ENCODE results near the gene ZNF667.

ZNF667 gene

DNA sequence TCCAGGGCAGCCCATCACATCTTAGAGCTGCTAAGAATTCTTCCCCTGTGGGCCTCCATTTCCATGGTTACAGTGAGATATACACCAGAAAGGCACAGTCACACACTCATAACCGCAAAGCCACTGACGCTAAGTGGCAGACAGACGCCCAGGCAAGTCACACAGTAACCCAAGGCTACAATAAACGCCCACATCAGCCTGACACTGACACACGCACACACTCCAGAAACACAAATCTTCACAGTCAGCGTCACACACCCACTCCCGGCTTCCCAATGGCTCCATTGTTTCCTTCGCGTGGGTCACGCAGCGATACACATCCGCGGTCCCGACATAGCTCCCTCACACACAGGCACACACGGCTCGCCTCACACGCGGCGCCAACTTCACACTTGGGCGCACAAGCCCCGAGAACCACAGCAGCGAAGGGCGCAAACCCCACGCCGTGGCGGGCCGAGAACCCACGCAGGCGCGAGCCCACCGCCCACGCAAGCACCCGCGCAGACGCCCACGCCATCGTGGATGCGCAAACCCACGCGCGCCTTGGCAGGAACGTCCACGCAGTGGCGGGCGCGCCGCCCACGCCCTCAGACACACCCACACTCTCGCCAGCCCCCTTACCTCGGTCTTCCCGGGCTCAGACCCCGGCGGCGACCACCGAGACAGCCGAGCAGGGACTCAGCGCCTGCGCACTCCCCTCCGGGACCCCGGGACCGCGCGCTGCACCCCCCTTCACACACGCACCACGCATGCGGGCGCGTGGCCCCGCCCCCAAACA lies at the start of gene ZNF667:
ZNF667 (minus strand) TSS at position 695 of the 778 bp plus-strand sequence. CDS start 14,975 bp downstream, outside the sequence.
- peak; percentile 21 for DNase-seq (ENCODE audit: low read depth)

- no peak for DNase-seq (ENCODE audit: low read depth)
Observed at GRCh38 chr19:56525214-56525860, 48.2 kb upstream of the ZNF667 start.

DNA sequence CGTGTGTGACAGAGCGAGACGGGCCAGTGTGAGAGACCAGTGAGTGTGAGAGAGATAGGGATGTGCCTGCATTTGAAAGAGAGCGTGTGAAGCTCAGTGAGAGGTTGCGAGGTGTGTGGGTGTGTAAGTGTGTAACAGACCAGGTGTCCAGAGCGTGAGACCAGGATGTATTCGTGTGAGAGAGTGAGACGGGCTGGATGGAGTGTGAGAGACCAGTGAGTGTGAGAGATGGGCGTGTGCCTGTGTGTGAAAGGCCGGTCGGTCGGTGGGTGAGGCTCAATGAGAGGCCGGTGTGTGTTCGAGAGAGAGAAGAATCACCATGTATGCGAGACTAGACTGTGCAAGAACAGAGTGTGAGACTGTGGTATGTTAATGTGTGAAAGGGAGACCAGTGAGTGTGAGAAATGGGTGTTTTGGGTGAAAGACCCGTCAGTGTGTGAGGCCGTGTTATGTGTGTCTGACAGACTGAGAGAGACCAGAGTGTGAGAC lies 31.2 kb upstream of the ZNF667 start:
- DNase-seq (ENCODE audit: low read depth) = no peak

DNA sequence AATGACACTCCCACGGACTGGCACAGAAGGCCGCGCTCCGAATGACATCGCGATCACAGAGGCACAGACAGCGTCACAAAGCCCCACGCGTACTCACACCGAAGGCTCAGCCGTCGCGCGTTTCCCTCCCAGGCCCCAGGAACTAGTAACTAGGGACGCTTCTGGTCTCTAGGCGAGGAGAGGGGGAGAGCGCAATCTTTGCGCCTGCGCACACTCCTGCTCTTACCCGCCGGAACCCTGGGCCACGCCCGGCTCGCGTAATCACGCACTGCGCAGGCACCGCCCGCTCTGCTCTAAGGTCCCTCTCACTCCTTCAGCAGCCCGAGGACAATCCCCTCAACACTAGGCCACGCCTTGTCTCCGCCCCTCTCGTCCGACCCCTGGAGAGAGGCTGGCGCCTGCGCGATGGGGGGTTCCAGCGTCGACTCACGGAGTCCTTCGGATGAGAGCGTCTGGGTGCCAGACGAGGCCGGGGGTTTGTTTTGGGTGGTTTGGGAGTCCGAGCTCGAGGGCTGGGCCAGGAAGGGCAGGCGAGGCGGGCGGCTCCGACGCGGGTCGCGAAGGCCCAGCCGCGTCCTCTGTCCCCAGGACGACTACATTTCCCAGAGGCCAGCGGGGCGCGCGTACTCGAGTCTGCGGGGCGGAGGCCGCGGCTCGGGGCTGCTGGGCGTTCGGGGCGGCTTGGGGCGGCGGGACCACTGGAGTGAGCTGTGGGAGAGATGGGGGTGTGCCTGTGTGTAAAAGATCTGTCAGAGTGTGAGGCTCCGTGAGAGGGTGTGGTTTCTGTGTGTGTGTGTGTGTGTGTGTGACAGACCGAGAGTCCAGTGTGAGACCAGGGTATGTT lies 30.5 kb upstream of the ZNF667 start, which contains the start of gene ZNF471:
ZNF471 (plus strand) TSS at position 410 of the 844 bp plus-strand sequence. CDS start 3,717 bp downstream, outside the sequence.
- DNase-seq (ENCODE audit: low read depth) = peak; percentile 96

GRCh38 chr19:56504581-56504980 lies 27.4 kb upstream of the ZNF667 start:
- no peak for DNase-seq (ENCODE audit: low read depth)

DNA sequence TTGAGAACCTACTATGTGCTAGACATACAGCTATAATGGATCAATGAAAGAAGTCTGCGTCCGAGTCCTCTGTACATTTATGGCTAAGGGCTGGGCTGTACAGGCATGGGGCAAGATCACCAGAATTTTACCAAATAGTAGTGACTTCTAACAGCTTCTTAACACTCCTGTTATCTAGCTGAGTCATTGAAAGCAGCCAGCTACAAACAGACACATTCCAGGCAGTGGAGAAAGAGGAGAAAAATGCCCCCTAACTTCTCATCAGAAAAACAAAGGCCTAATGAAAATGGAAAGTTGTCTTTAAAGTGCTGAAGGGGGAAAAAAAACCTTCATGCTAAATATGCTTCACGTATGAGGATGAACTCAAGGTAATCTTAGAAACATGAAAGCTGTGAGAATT lies 14.3 kb upstream of the ZNF667 start:
- DNase-seq (ENCODE audit: low read depth) = no peak

GRCh38 chr19:56477429-56478338 lies 539 bp upstream of the ZNF667 start:
- DNase-seq (ENCODE audit: low read depth) = peak; percentile 83

DNA sequence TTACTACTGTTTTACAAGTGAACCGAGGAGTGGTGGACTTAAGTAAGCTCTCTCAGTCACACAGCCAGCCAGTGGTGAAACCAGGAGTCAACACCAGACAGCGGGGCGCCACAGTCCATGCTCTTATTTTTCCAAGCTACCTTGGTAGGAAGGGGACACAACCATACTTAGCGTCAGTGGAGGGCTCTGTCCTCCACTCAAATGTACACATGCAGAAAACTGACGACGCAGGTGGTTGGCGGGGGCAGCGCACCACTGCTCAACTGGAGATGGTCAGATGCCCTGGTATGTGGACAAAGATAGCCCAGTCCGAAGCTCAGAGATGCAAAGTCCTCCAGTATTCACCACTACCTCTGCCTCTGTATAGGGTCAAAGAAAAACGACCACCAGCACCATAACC lies 1.1 kb downstream of the ZNF667 start:
- DNase-seq (ENCODE audit: low read depth) = no peak

- no peak for DNase-seq (ENCODE audit: low read depth)
Observed at GRCh38 chr19:56474308-56474707, 2.8 kb downstream of the ZNF667 start.

DNA sequence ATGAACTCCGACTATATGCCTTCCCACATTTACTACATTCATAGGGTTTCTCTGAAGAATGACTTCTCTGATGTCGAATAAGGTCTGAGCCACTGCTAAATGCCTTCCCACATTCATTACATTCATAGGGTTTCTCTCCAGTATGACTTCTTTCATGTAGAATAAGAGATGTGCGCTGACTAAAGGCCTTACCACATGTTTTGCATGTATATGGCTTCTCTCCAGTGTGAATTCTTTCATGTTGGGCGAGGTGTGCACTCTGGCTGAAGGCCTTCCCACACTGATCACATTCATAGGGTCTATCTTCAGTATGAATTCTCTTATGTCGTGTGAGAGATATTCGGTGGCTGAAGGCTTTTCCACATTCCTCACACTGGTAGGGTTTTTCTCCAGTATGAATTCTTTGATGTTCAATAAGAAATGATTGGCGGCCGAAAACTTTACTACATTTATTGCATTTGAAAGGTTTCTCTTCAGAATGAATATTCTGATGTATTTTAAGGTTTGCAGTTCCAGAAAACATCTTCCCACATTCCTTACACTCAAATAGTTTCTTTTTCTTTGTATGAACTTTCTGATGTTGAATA lies 35.8 kb downstream of the ZNF667 start:
- DNase-seq (ENCODE audit: low read depth) = no peak

DNA sequence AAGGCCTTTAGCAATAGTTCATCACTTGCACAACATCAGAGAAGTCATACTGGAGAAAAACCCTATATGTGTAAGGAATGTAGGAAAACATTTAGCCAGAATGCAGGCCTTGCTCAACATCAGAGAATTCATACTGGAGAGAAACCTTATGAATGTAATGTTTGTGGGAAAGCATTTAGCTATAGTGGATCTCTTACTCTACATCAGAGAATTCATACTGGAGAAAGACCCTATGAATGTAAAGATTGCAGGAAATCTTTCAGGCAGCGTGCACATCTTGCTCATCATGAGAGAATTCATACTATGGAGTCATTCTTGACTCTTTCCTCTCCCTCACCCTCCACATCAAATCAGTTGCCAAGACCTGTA lies 53.2 kb downstream of the ZNF667 start:
- no peak for DNase-seq (ENCODE audit: low read depth)

GRCh38 chr19:56423276-56423984 lies 53.7 kb downstream of the ZNF667 start:
- DNase-seq (ENCODE audit: low read depth) = no peak

GRCh38 chr19:56405062-56405461 lies 72.1 kb downstream of the ZNF667 start:
- DNase-seq (ENCODE audit: low read depth) = no peak

DNA sequence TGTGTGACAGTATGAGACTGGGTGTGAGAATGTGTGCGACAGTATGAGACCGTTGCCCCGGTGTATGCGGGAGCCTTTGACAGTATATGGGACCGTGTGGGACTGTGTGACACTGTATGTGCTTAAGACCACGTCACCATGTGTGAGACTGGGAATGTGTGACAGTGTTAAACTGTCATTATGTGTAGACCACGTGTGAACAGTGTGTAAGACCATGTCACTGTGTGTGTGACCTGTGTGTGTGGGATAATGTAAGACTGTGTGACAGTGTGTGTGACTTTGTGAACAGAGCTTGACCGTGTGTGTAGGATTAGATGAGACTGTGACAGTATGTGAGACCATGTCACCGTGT lies 72.5 kb downstream of the ZNF667 start:
- DNase-seq (ENCODE audit: low read depth) = no peak

GRCh38 chr19:56403764-56404704 lies 73.1 kb downstream of the ZNF667 start, which contains the start of gene ZNF583:
ZNF583 (plus strand) TSS chr19:56404332; CDS start chr19:56407115, 2,783 bp downstream.
- DNase-seq (ENCODE audit: low read depth) = peak; percentile 96

- no peak for DNase-seq (ENCODE audit: low read depth)
Observed at GRCh38 chr19:56403261-56403660, 73.9 kb downstream of the ZNF667 start.

DNA sequence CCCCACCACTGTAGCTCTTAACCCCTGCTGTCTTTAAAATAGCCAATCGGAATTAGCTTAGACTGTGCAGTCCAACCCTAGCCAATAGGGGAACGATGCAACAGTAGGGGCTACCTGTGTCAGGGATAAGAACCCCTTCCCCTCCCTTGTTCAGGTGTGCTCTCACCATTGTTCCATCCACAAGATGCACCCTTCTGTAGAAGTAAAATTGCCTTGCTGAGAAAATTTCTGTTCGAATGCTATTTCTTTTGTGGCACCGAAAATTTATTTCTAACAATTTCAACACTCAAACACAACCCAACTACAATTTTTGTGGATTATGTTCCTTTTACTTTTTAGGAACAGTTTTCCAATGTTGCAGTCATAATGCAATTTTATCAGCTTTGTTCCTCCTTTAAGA lies 76.7 kb downstream of the ZNF667 start:
- DNase-seq (ENCODE audit: low read depth) = no peak

DNA sequence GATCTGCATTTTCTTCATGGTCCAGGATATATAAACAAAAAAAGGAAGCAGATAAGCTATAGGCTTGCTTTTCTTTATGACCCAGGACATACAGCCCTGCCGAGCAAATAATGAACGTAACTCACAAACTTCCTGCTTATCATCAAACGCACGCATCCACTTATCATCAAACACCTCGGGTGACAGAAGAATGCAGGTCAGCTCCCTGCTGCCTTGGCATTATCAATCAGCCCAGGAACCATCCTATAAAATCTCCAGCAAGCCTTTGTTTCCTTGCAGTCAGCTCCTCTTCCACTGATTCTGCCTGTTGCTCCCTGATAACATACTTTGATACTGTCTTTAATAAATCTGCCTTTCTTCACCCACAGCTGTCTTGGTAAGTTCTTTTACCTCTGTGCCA lies 78.3 kb downstream of the ZNF667 start:
- no peak for DNase-seq (ENCODE audit: low read depth)

Measured in GM04504 (cell line).